NCI-H345 treated with DMSO at 0.1 percent for 48 hours (cell line): ENCODE measurements around the gene NR4A3.
A peak's percentile ranks its signal among the peaks of the same experiment; 100 is the strongest.
"Not testable (repeated sequence)": the region's sequence is repeated elsewhere in the genome, so short reads cannot be mapped to it uniquely, and the experiment has no call there.

Source experiments
- DNase-seq: peaks from one replicate; lab custom pipeline; 2025; ENCODE audit not compliant: unreplicated experiment; lab: John Stamatoyannopoulos, UW

Gene NR4A3

GRCh38 chr9:99832558-99832864 lies 10.8 kb downstream of the NR4A3 start:
- no peak for DNase-seq

GRCh38 chr9:99833735-99834134 lies 12.1 kb downstream of the NR4A3 start:
- no peak for DNase-seq

GRCh38 chr9:99834474-99834873 lies 12.8 kb downstream of the NR4A3 start:
- DNase-seq: no peak

GRCh38 chr9:99835142-99835541 lies 13.5 kb downstream of the NR4A3 start:
- DNase-seq: no peak

- DNase-seq: no peak
Observed at GRCh38 chr9:99835581-99835980, 13.9 kb downstream of the NR4A3 start.

- no peak for DNase-seq
Observed at GRCh38 chr9:99840072-99840471, 18.4 kb downstream of the NR4A3 start.

- no peak for DNase-seq
Observed at GRCh38 chr9:99845063-99845462, 23.4 kb downstream of the NR4A3 start.

- DNase-seq: no peak
Observed at GRCh38 chr9:99848447-99848846, 26.8 kb downstream of the NR4A3 start.

GRCh38 chr9:99850736-99851499 lies 29.2 kb downstream of the NR4A3 start:
- DNase-seq: no peak

- no peak for DNase-seq
Observed at GRCh38 chr9:99851500-99851822, 29.8 kb downstream of the NR4A3 start.

GRCh38 chr9:99852617-99853016 lies 30.9 kb downstream of the NR4A3 start:
- no peak for DNase-seq

- DNase-seq: no peak
Observed at GRCh38 chr9:99855467-99856176, 33.9 kb downstream of the NR4A3 start.

GRCh38 chr9:99857576-99857975 lies 35.9 kb downstream of the NR4A3 start:
- not testable (repeated sequence) for DNase-seq

- no peak for DNase-seq
Observed at GRCh38 chr9:99858087-99858486, 36.4 kb downstream of the NR4A3 start.

- DNase-seq: no peak
Observed at GRCh38 chr9:99859243-99859980, 37.7 kb downstream of the NR4A3 start.

- DNase-seq: no peak
Observed at GRCh38 chr9:99860266-99860665, 38.6 kb downstream of the NR4A3 start.

- no peak for DNase-seq
Observed at GRCh38 chr9:99863955-99864354, 42.3 kb downstream of the NR4A3 start.

- no peak for DNase-seq
Observed at GRCh38 chr9:99866398-99866797, 44.7 kb downstream of the NR4A3 start.

- DNase-seq: no peak
Observed at GRCh38 chr9:99867536-99867935, 45.9 kb downstream of the NR4A3 start.

GRCh38 chr9:99867968-99868367 lies 46.3 kb downstream of the NR4A3 start:
- peak; percentile 9 for DNase-seq

GRCh38 chr9:99868845-99869244 lies 47.2 kb downstream of the NR4A3 start:
- no peak for DNase-seq

- DNase-seq: no peak
Observed at GRCh38 chr9:99870126-99870525, 48.4 kb downstream of the NR4A3 start.
